ENCODE data around the gene RNF223. TPM values are rescaled to one million over a fixed set of nuclear protein-coding genes. Genes with fewer than 3 reads are reported as not detected.

The RNF223 gene
- total RNA-seq, 1 donor from 2014 or later, result not detected

DNA sequence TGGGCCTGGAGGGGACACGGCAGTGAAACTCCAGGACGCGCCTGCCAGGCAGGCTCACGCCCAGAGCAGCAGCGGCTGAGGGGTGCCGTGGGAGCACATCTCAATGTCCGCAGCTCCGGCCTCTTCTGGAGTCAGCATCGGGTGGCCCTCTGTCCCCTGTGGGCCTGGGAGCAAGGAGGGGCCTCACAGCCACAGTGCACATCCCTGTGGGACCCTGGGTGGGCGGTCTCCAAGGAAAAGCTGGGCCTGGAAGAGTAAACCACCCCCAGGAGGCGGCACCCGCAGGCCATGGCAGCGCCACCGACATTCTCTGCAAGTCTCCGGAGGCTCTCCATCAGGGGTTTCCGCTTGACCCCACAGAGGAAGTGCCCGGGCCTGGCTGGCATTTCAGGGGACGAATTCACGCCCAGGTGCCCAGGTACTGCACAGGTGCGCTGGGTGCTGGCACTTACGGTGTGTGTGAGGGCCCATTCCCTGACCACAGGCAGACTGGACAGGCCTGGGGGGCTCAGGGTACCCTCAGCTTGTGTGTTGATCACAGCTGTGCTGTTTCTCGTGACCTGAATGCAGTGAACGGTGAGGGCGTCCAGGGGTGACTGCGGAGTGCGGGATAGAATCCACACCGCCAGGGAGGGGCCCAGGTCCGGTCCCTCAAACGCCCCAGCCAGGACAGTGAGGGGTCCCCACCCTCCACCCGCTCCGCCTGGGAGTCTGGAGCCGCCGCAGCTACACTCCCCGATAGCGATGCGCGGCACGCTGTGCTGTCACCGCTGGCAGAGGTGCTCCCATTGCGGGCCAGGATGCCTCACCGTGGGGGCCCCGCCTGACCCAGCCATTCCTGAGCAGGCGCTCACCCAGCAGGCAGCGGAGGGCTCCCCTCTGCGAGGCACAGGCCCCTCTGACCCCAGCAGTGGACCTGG is 16.6 kb upstream of the RNF223 start:
- peak; percentile 60 for DNase-seq (ENCODE audit: low spot score)
- intact Hi-C loops (cut with DNase I), result no loop called here

DNA sequence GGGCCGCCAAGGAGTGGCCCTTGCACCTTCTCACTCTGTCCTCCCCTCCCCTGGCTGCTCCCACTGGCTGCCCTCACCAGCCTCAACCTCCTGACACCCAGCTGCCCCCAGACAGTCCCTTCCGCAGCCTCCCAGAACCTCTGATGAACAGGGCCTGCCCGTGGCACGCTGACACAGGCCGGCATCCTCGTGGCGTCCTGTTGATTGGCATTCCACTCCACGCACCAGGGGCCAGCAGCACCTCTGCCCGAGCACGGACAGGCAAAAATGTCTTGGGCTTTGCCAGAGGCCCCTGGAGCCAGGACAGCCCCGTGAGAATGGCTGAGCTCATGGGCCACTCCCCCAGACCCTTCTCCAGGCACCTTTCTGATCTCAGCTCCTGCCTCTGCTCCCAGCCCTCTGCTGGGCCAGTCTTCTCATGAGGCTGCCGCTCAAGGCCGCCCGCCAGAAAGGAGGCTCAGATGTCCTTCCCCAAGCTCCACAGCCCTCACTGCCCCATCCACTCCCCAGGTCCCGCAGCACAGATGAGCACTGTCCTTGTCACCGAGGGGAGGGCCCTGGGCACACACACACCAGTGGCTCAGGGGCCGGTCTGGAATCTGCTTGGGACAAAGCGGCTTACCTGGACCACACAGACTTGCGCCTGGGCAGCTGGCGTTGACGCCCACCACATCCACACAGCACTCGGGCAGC is 15.8 kb upstream of the RNF223 start:
- intact Hi-C loops (cut with DNase I), result no loop called here
- DNase-seq (ENCODE audit: low spot score), result peak; percentile 66

DNA sequence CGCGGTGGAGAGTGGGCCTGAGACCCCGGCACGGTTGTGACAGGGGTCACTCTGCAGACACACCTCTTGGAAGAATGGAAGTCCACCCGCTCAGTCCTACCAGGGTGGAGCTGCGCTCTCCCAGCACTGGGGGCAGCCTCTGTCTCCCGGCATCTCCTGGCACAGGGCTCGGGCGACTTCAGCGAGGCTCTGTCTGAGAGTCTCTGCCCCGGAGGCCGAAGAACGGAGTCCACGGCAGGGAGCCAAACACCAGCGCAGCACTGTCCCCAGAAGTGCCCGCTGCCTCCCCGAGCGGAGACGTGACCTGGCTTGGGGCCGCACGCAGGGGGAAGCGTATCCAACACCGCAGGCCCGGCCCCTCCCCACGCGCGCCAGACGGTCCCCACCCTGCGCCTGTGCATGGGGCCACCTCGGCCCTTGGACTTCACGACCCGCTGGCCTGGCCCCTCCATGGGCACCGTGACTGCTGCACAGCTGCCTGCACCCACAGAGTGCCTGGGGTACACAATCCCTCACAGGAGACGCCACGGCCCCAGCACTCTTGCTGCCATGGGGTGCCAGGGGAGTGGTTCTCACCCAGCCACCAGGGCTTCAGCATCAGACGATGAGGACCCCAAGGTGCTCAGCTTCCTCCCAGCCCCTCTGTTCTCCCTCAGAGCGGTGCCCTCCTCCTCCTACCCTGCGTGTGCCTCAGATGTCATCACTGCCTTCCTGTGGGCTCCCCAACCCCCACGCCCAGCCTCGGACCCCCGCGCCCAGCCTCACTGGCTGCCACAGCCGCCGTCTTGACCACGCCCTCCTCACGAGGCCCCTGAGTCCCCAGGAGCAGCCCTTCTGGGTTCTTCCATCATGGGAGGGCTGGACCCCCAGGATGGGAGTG is 14.9 kb upstream of the RNF223 start:
- peak; percentile 64 for DNase-seq (ENCODE audit: low spot score)
- intact Hi-C loops (cut with DNase I), result no loop called here

DNA sequence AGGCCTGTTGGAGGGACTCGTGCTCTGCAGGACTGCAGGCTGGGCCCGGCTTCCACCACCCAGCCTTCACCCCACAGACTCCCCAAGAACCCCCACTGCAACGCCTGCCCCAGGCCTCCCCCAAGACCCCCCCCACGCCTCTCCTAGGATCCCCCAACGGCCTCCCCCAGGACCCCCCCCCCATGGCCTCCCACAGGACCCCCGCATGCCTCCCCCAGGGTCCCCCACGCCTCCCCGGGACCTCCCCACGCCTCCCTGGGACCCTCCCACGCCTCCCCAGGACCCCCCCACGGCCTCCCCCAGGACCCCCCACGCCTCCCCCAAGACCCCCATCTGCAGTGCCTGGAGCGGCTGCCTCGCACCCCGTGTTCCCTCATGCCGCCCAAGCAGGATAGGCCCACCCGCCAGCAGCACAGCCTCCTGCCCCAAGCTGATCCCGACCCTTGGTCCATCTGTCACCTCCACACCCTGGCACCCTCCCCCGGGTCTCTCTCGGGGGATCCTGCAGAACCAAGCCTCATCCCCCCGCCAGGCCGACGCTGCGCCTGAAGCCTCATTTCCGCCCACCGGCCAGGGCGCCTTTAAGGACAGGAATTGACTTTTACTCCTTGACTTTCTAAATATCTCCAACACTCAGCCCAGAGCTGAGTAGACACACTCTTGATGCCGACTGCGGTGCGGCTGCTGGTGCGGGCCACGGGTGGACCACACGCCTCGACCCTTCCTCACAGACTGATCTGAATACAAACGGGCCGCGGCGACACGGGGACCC is 14.1 kb upstream of the RNF223 start:
- intact Hi-C loops (cut with DNase I), result no loop called here
- peak; percentile 58 for DNase-seq (ENCODE audit: low spot score)

DNA sequence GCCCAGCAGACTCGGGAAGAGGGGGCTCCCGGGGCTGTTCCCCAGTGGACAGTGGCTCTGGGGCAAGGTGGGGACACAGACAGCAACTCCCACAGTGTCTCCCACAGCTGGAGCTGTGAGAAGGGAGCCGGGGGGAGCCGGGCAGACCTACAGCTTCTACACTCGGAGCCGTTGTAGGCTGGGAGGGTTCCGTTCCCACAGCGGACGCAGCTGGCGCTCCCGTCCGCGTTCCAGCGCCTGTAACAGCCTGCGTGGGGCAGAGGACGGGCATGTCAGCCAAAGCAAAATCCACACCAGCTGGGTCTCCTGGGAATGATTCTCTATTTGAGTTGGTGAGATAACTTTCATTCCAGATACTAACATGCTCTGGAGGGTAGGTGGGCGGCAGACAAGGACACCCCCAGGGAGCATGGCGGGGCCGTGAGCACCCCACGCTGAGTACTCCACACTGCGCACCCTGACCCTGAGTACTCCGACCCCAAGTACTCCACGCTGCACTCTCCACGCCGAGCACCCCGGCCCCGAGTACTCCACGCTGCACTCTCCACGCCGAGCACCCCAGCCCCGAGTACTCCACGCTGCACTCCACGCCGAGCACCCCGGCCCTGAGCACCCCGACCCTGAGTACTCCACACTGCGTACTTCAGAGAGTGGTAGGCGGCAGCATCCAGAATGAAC is 13.4 kb upstream of the RNF223 start:
- intact Hi-C loops (cut with DNase I), result no loop called here

DNA sequence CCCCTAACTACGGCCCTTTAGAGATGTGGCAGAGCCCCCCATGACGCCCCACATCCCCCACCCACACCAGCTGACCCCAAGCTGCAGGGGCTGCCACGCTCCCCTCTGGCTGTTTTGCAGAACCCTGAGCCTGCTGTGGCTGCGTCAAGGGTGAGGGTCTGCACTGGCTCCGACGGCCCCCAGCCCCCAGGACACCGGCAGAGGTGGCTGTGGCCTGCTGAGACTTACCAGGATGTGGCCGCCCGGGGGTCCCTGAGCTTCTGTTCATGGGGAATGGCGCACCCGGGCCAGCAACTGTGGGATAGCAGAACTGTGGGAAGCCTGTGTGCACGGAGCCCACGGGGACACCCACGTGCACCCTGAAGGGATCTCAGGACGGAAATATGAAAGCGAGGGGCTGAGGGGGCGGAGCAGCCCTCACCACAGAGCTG is 12.8 kb upstream of the RNF223 start:
- intact Hi-C loops (cut with DNase I), result no loop called here
- peak; percentile 49 for DNase-seq (ENCODE audit: low spot score)

More for the DNA sequence above, 13.4 kb upstream of the RNF223 start:
- DNase-seq (ENCODE audit: low spot score), result peak; percentile 38

DNA sequence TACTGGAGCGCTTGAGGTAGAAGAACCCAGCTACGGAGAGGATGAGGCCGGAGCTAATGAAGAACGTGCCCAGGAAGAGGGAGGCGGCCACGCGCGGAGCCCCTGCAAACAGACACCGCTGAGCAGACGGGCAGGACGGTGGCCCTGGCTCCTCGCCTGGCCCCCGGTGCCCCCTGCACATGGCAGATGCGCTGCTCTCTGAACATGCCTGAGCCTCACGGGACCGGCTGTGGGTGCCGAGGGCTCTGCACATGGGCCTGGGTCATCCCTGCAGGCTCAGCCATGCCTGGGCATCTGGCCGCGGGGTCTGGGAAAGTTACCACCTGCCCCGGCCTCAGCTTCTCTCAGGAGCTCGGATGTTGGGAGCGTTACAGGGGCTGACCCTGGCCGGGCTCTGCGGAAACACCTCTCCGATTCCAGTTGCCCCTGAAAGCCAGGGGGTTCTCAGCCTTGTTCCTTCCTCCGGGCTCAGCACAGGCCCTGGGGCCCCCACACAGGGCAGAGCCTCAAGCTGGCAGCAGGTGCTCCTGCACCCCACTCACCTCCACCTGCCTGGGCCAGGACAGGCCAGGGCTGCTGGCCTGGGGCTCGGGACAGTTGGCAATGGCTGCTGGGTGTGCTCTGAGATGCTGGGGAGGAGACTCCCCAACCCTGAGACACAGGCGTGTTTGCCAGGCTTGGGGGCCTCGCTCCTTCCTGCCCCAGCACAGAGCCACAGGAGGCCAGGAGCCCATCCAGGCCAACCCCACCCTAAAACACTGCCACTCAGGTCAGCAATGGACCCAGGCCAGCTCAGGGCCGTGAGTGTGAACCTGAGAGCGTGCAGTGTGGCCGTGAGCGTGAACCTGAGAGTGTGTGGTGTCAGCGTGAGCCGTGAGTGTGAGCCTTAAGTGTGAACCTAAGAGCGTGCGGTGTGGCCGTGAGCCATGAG is 12.1 kb upstream of the RNF223 start:
- DNase-seq (ENCODE audit: low spot score), result peak; percentile 71
- intact Hi-C loops (cut with DNase I), result no loop called here

DNA sequence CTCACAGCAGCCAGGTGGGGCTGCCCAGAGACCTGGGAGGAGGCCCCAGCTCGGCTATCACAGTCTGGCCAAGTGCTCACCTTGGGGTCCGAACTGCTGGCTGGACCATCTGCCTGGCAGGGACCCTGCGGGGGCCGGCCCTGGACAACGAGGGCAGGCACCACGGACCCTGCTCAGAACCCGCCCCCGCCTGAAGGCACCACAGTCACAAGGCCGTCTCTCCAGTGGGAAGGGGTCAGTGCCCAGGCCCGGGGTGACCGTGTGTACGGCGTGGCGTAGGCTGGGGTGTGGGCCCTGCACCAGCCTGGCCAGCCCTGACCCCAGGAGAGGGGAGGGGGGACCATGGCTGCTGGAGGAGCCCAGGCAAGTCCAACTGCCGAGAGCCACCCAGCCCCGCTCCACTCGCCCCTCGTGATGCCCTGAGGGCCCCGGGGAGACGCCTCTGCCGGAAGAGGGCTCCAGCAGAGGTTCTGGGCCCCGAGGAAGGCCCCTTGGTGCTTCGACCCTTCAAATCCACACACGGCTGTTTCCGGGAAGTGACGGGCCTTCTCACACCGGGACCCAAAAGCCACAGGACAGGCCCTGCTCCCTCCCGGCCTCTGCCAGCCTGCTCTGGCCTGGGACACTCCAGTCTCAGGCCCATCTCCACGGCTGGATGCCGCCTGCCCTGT is 11.2 kb upstream of the RNF223 start:
- DNase-seq (ENCODE audit: low spot score), result peak; percentile 63
- intact Hi-C loops (cut with DNase I), result no loop called here

DNA sequence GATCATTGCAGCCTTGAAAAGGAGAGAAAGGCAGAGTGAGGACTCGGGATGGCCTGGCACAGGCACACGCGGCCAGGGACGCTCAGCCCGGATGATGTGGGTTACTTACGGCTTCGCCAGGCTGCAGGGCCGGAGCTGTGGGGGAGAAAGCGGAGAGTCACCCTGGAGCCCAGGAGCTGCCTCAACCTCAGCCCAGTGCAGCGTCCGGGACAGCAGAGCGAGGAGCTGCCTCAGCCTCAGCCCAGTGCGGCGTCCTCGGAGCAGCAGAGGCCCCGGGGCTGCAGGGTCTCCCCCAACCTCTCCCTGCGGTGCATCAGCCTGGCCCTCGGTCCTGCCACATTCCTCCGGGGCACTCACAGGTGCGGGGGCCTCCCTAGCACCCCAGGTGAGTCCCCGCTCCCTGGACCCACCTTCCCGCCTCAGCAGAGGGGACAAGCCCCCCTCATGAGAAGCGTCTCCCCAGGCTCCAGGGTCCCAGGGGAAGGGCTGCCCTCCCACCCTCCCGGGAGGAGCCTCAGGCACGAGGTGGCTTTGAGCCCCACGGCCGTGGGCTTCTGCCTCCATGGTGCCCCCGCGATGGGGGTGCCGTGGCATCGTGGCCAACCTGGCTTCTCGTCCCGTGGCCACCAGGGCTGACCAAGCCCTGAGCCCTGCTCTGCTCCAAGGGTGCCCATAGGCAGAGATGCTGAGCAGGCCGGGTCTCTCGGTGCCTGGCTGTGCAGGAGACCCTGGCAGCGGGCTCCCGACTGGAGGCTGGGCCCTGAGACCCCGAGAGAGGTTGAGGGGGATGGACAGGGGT is 10.5 kb upstream of the RNF223 start:
- intact Hi-C loops (cut with DNase I), result no loop called here
- peak; percentile 63 for DNase-seq (ENCODE audit: low spot score)

DNA sequence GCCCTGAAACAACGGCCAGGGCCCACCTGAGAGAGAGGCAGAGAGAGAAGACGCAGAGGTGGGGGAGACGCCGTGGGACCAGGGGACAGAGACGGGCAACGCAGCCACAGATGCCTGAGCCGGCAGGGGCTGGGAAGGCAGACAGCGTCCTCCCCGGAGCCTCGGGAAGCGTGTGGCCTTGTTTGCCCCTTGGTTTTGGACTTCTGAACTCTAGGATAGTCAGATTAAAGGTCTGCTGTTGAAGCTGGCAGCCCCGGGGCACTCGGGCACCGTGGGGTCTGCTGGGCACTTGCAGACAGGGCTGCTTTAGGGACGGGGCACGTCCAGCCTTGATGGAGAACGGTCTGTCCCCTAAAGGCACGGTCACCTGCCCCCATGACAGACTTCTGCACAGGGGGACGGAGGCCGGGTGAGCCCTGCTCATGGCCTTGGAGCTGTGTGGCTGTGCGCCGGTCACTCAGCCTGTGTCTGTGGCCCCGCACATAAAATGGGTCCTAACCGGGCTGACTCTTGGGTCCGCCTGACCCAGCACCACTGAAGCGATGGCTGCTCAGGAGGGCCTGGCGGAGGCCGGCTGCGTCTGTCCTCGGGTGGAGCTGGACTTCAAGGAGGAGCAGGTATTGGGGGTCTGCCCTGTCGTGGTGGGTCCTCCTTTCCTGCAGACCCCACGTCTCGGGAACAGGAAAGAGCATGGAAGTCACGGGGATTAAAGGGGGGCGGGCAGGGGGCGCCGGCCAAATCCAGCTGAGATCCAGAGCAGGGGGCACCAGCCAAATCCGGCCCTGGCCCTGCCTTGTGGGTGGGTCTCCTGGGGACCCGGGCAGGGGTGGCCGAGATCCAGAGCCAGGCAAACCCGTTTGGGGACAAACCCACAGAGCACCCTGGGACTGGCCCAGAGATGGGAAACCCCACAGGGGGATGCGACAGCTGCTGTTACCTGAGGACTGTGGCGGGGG is 9.6 kb upstream of the RNF223 start:
- intact Hi-C loops (cut with DNase I), result no loop called here
- peak; percentile 66 for DNase-seq (ENCODE audit: low spot score)

DNA sequence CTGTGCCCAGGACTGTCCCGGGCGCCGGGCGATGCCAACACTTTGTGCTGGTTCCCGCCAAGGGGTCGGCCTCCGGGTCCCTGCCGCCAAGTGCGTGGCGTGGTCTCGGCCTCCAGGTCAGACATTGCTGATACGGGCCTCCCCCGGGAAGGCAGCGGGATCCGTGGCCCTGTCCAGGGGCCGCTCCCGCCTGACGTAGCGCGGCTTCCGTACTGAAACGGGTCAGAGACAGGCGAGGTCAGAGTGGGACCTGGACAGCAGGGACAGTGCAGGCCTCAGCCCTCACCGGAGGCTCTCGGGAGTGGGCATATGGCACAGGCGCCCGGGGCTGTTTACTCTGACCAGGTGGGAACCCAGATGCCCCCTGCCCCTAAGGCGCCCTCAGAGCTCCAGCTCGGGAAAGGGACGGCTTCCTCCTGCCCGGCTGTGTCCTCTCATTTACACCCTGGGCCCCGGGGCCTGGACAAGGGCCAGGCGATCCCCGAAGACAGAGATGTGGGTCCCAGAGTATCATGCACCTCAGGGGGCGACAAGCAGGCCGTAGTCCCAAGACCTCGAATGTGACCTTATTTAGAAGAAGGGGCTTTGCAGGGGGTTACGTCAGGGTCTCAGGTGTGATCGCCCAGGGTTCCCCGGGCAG is 8.8 kb upstream of the RNF223 start:
- DNase-seq (ENCODE audit: low spot score), result peak; percentile 66
- intact Hi-C loops (cut with DNase I), result no loop called here

DNA sequence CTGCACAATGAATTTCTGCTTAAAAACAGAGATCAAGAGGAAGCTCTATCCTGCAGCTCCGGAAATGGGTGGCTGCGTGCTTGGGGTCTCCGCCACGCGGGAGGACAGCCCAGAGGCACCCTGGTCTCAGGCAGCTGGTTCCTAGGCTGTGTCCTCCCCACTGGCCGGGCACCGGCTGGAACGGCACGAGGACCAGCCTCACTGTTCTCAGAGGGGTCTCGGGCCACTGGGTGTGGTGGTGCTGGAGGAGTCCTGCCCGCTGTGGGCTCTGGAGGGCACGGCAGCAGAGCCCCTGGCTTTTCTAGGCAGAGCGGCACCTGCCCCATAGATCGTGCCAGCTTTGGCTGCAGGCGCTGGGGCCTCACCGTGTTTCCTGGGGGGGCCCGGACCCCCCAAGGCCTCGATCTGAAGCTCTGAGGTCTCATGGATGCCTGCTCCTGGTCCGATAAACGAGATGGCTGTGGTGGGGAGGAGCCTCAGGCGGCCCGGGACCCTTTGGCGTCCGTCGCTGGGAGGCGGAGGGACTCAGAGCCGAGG is 8.2 kb upstream of the RNF223 start:
- DNase-seq (ENCODE audit: low spot score), result peak; percentile 71
- intact Hi-C loops (cut with DNase I), result no loop called here

DNA sequence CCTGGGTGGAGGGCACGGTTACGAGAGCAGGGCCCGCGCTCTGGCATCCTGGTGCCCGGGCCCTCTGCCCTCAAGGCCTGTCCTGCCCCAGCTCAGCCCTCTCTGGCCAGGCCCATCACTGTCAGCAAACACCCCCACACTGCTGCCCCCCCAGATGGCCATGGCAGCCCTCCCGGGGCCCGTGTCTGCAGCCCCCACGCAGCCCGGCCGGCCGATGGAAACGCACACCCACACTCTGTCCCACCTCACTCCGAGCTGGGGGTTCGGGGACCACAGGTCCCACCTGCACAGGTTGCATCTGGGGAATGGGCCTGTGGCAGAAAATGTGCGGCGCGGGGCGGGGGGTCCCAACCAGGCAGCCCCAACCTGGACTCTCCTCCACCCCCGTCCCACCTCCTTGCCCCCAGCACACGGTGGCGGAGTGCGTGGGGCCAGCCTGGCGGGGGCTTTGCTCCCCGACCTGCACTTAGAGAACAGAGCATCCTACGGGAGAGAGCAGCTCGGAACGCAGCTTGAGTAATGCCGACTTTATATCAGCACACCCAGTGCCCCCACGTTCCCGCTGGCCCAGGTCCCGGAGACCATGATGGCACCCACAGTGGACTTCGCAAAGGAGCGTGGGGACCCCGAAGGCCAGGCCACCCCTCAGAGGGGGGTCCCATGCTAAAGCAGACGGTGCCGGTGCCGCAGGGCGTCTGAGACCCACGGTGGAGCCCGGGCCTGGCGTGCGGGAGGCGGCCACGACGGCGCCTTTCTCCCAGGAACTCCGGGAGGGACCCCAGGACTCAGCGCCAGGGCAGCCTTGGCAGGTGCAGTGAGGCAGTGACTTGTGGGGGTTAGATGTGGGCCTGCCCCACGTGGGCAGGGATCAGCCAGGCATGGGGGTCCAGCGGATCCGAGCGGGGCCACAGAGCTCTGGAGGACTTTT is 7.5 kb upstream of the RNF223 start:
- DNase-seq (ENCODE audit: low spot score), result peak; percentile 59
- intact Hi-C loops (cut with DNase I), result no loop called here
